Muscle of back (tissue), 11 donors: ENCODE results near the gene ZNF275. TPM values are rescaled to one million over a fixed set of nuclear protein-coding genes. Genes with fewer than 3 reads are reported as not detected.
"Not testable (repeated sequence)": the region's sequence is repeated elsewhere in the genome, so short reads cannot be mapped to it uniquely, and the experiment has no call there.

Experiments
- DNase-seq, 3 donors: peaks; one replicate each; pipeline versions ENCODE4 v3.0.0 to v3.0.0-alpha.2; 2013
- polyA plus RNA-seq, 10 donors: library from polyadenylated mRNA; unstranded; fragments of 120-200 nt; gene quantifications; one replicate each; pipeline ENCODE4 v1.2.1, GENCODE V29; 2013; ENCODE audit not compliant: insufficient read length in 10 of 10

The ZNF275 gene
- polyA plus RNA-seq, 10 donors: 7.4 to 10.0 (median 8.8) TPM

- DNase-seq: no peak
These were observed 15.8 kb upstream of the ZNF275 start for GRCh38 chrX:153317996-153318722.

GRCh38 chrX:153318811-153319210 is 15.1 kb upstream of the ZNF275 start:
- DNase-seq: no peak

- no peak for DNase-seq
These were observed 14.5 kb upstream of the ZNF275 start for GRCh38 chrX:153319295-153320046.

- DNase-seq: not testable (repeated sequence)
These were observed 13.9 kb upstream of the ZNF275 start for GRCh38 chrX:153320047-153320443.

GRCh38 chrX:153320555-153321184 is 13.3 kb upstream of the ZNF275 start:
- DNase-seq: no peak

- no peak for DNase-seq
These were observed 12.4 kb upstream of the ZNF275 start, which contains the start of gene PNMA6F for GRCh38 chrX:153321381-153322124. TSS of gene PNMA6F (minus strand) at chrX:153321767. CDS start at chrX:153320674, 1,093 bp downstream.

- no peak for DNase-seq
These were observed 6.4 kb upstream of the ZNF275 start for GRCh38 chrX:153327561-153327960.

- DNase-seq: peak in 1 of 3 donors; percentile 26
These were observed 687 bp upstream of the ZNF275 start for GRCh38 chrX:153333266-153333665.

GRCh38 chrX:153334654-153335295 is 822 bp downstream of the ZNF275 start:
- DNase-seq: no peak

- no peak for DNase-seq
These were observed 2.4 kb downstream of the ZNF275 start for GRCh38 chrX:153336121-153336894.

- DNase-seq: no peak
These were observed 3.0 kb downstream of the ZNF275 start for GRCh38 chrX:153336988-153337387.

GRCh38 chrX:153338836-153339235 is 4.9 kb downstream of the ZNF275 start:
- DNase-seq: no peak

GRCh38 chrX:153339662-153340061 is 5.7 kb downstream of the ZNF275 start:
- DNase-seq: no peak

GRCh38 chrX:153340111-153340510 is 6.2 kb downstream of the ZNF275 start:
- DNase-seq: no peak

GRCh38 chrX:153342762-153343558 is 9.0 kb downstream of the ZNF275 start:
- peak in 1 of 3 donors; percentile 57 for DNase-seq

- no peak for DNase-seq
These were observed 9.7 kb downstream of the ZNF275 start for GRCh38 chrX:153343674-153344073.

GRCh38 chrX:153347530-153347929 is 13.6 kb downstream of the ZNF275 start:
- DNase-seq: no peak

GRCh38 chrX:153348421-153348820 is 14.5 kb downstream of the ZNF275 start:
- DNase-seq: no peak

GRCh38 chrX:153349952-153350351 is 16.0 kb downstream of the ZNF275 start:
- no peak for DNase-seq

- DNase-seq: no peak
These were observed 18.0 kb downstream of the ZNF275 start for GRCh38 chrX:153351981-153352380.
